ENCODE results near the gene NDUFB6.

DNA sequence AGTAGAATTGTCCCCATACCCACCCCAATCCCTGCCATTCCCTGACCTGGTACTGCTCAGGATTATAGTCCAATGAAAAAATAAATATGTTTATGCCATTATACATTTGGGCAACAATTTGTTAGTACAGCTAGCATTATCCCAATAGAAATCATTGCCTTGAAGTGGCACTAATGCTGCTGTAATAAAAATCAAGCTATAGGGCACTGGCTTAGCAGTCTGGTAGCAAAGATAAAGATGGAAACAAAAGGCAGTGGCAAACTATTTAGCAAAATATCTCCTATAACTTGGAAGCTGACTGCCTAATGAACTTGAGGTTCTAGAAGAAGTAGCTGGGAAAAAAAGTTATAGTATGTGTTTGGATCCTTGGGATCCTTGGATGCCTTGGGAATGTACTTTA lies 18.4 kb downstream of the NDUFB6 start:
- TF ChIP-seq TAF1 (IDR thresholded peaks at IDR 0.05; ENCODE audit: low read depth) (no peak), POLR2AphosphoS5 (IDR thresholded peaks at IDR 0.05) (no peak), EZH2 (IDR thresholded peaks at IDR 0.05; ENCODE audit: borderline replicate concordance, insufficient read depth, low read length, poor library complexity, severe bottlenecking) (no peak), EP300 (conservative IDR thresholded peaks at IDR 0.05; ENCODE audit: poor library complexity, severe bottlenecking) (no peak)
- TF ChIP-seq, protein P1, sequence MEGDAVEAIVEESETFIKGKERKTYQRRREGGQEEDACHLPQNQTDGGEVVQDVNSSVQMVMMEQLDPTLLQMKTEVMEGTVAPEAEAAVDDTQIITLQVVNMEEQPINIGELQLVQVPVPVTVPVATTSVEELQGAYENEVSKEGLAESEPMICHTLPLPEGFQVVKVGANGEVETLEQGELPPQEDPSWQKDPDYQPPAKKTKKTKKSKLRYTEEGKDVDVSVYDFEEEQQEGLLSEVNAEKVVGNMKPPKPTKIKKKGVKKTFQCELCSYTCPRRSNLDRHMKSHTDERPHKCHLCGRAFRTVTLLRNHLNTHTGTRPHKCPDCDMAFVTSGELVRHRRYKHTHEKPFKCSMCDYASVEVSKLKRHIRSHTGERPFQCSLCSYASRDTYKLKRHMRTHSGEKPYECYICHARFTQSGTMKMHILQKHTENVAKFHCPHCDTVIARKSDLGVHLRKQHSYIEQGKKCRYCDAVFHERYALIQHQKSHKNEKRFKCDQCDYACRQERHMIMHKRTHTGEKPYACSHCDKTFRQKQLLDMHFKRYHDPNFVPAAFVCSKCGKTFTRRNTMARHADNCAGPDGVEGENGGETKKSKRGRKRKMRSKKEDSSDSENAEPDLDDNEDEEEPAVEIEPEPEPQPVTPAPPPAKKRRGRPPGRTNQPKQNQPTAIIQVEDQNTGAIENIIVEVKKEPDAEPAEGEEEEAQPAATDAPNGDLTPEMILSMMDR (IDR thresholded peaks at IDR 0.05; ENCODE audit: poor library complexity, severe bottlenecking), result no peak
